ENCODE measurements around the gene BICD2.
A peak's percentile ranks its signal among the peaks of the same experiment; 100 is the strongest.

BICD2 gene

DNA sequence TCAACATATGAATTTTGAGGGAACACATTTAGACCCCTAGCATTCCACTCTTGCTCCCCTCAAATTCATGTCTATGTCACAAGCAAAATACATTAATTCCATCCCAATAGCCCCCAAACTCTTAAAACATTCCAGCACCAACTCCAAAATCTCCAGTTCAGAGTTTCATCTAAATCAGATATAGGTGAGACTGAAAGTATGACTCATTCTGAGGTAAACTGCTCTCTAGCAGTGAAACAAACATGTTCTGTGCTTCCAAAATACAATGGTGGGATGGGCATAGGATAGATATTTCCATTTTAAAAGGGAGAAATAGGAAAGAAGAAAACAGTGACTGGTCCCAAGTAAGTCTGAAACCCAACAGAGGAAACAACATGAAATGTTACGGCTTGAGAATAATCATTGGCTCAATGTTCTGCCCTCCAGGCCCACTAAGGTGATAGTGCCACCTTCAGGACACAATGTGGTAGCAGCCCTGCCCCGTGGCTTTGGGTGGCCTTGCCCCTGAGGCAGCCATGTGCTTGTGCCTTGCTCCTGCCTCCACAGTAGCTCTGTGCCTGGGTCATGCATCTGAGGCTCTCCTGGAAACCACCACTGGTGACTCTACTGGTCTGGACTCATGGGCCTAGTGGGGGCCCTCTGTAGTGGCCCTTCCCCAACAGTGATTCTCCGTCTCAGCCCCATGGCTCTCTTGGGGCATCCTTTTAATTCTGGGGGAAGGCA is 58.3 kb downstream of the BICD2 start:
- TF ChIP-seq, protein P1, sequence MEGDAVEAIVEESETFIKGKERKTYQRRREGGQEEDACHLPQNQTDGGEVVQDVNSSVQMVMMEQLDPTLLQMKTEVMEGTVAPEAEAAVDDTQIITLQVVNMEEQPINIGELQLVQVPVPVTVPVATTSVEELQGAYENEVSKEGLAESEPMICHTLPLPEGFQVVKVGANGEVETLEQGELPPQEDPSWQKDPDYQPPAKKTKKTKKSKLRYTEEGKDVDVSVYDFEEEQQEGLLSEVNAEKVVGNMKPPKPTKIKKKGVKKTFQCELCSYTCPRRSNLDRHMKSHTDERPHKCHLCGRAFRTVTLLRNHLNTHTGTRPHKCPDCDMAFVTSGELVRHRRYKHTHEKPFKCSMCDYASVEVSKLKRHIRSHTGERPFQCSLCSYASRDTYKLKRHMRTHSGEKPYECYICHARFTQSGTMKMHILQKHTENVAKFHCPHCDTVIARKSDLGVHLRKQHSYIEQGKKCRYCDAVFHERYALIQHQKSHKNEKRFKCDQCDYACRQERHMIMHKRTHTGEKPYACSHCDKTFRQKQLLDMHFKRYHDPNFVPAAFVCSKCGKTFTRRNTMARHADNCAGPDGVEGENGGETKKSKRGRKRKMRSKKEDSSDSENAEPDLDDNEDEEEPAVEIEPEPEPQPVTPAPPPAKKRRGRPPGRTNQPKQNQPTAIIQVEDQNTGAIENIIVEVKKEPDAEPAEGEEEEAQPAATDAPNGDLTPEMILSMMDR (IDR thresholded peaks at IDR 0.05; ENCODE audit: borderline replicate concordance, insufficient read depth, low read depth, low read length), result peak; percentile 73
- no peak overlapping the region for H3K4me3 ChIP-seq (ENCODE audit: low read depth, low read length)

GRCh38 chr9:92704528-92704927 is 60.1 kb downstream of the BICD2 start:
- TF ChIP-seq, protein P1 (IDR thresholded peaks at IDR 0.05; ENCODE audit: borderline replicate concordance, insufficient read depth, low read depth, low read length), result no peak
- H3K4me3 ChIP-seq (ENCODE audit: low read depth, low read length), result no peak overlapping the region

DNA sequence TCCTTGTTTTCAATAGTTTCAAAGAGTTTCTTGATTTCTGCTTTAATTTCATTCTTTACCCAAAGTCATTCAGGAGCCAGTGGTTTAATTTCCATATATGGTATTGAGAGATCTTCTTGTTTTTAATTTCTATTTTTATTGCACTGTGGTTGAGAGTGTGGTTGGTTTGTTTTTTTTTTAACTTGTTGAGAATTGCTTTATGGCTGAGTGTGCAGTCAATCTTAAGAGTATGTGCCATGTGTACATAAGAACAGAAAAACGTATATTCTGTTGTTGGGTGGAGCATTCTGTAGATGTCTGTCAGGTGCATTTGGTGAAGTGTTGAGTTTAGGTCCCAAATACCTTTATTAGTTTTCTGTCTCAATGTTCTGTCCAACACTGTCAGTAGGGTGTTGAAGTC is 68.0 kb downstream of the BICD2 start:
- TF ChIP-seq, protein P1 (IDR thresholded peaks at IDR 0.05; ENCODE audit: borderline replicate concordance, insufficient read depth, low read depth, low read length), result no peak
- no peak overlapping the region for H3K4me3 ChIP-seq (ENCODE audit: low read depth, low read length)

DNA sequence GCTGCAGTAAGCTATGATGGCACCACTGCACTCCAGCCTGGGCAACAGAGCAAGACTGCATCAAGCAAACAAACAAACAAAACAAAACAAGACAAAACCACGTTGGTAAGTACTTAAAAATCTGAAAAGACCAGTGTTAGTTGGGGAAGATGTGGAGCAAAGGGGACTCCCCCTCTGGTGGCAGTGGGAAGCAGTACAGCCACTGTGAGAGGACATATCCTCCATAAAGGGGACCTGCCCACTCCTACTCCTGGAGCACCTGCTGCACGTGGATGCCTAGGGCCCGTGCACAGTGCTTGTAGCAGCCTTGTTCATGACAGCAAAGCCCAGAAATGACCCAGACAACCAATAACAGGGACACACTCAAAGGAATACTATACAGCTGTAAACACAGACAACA is 77.7 kb downstream of the BICD2 start:
- TF ChIP-seq, protein P1 (IDR thresholded peaks at IDR 0.05; ENCODE audit: borderline replicate concordance, insufficient read depth, low read depth, low read length), result 0 out of 2 replicates have a peak, but pooled peaks have one; percentile 18
- H3K4me3 ChIP-seq (ENCODE audit: low read depth, low read length), result no peak overlapping the region

GRCh38 chr9:92685022-92685421 is 79.6 kb downstream of the BICD2 start:
- H3K4me3 ChIP-seq (ENCODE audit: low read depth, low read length), result no peak overlapping the region
- TF ChIP-seq, protein P1 (IDR thresholded peaks at IDR 0.05; ENCODE audit: borderline replicate concordance, insufficient read depth, low read depth, low read length), result no peak

DNA sequence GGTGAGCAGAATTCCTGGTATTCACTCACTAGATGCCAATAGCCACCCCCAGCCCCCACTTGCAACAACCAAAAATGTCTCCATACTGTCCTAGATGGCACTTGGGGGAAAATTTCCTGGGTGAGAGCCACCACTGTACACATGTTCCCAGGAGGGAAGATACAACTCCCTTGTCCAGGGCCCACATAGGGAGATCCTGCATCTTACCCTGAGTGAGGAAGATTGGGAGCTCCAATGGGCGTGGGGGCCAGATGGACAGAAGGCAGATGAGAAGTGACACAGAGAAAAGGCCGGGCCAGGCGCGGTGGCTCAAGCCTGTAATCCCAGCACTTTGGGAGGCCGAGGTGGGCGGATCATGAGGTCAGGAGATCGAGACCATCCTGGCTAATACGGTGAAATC is 82.4 kb downstream of the BICD2 start:
- H3K4me3 ChIP-seq (ENCODE audit: low read depth, low read length), result no peak overlapping the region
- TF ChIP-seq, protein P1 (IDR thresholded peaks at IDR 0.05; ENCODE audit: borderline replicate concordance, insufficient read depth, low read depth, low read length), result no peak
